22Rv1 (cell line): ENCODE results near the gene GAL3ST1.

Experiments used
- ZFX ChIP-seq: fragments of 450-650 bp; IDR thresholded peaks from 2 replicates; pipeline ENCODE4 v1.6.1; 2017; ENCODE audit warnings: antibody characterized with exemption, borderline replicate concordance
- TF ChIP-seq, protein P1 (sequence below): fragments of 450-650 bp; IDR thresholded peaks from 2 replicates; pipeline ENCODE4 v1.5.1; 2017; ENCODE audit warnings: mild to moderate bottlenecking

DNA sequence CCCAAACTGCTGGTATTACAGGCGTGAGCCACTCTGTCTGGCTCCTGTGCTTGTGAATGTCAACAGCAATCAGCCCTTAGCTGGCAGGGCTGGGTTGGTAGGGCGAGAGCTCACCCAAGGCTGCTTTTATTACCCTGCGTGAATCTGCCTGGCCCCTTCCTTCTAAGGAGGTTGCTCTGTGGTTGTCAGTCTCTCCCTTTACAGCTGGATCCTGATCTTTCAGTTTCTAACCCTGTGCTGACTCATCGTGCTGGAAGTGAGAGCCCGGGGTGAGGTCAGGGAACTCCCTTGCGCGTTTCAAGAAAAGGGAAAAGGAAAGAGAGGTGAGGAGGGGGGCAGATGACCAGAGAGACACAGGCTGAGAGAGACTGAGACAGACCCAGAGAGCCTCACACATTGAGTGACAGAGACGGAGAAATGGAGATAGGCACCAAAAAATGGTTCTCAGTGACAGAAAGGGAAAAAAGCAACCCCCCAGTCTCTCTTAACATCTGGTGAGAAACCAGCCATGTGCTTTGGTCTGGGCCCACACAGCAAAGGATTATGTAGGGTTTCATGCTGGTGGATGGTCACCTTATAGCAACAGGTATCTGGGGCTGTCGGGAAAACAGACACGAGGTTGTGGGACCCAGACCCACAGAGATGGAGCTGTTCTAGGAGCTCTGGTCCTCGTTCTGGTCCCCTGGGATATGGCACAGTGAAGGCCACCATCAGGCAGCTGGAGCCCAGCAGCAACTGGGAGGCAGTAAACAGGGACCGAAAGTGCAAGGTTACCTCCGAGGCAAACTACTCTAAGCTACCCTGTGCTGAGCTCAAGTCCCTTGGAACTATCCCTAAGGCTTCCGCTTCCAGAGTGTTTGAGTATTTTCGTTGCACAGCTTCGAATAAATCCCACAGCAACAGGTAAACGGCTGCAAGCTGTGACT is 35.1 kb upstream of the GAL3ST1 start:
- TF ChIP-seq, protein P1, sequence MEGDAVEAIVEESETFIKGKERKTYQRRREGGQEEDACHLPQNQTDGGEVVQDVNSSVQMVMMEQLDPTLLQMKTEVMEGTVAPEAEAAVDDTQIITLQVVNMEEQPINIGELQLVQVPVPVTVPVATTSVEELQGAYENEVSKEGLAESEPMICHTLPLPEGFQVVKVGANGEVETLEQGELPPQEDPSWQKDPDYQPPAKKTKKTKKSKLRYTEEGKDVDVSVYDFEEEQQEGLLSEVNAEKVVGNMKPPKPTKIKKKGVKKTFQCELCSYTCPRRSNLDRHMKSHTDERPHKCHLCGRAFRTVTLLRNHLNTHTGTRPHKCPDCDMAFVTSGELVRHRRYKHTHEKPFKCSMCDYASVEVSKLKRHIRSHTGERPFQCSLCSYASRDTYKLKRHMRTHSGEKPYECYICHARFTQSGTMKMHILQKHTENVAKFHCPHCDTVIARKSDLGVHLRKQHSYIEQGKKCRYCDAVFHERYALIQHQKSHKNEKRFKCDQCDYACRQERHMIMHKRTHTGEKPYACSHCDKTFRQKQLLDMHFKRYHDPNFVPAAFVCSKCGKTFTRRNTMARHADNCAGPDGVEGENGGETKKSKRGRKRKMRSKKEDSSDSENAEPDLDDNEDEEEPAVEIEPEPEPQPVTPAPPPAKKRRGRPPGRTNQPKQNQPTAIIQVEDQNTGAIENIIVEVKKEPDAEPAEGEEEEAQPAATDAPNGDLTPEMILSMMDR: no peak
- no peak for TF ChIP-seq ZFX
